T-helper 9 cell (primary cell): ENCODE results near the gene SLCO1A2.

Experiments
- DNase-seq: peaks from one replicate; pipeline ENCODE4 v3.0.0-alpha.2; 2020

SLCO1A2 gene

DNA sequence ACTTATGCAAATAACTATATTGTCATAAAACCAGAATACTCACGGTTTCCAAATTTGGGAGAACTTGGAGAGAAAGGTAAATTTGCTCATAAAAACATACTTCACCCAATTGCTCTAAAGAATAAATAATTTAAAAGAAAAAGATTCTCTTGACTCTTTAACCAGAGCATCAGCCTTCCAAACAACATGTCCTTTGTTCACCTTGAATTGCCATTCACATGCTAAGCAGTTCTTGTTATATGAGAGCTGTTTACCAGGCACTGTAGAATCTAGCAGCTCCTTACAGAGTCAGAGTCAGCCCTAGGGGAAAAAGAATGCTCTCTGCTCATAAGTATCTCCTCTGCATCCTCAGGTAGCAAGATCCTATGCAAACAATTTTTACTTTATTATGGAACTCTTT lies 10.2 kb downstream of the SLCO1A2 start:
- no peak for DNase-seq

DNA sequence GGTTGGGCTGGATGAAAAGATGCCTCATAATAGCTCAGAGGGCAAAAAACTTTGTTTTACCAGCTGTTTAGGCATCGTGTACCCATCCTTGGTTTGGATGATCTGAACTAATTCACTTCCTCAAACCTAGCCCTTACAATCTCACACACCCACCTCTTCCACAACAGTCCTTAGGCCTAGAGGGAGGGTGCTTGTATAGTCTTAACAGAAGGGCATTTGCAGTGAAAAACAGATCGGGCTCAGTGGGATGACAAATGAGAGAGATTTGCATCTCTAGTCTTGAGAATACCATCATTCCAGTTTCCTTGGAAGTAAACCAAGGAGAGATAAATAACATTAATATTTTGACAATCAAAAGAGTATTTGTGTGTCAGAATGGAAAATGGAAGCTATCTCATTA lies 11.0 kb downstream of the SLCO1A2 start:
- no peak for DNase-seq

DNA sequence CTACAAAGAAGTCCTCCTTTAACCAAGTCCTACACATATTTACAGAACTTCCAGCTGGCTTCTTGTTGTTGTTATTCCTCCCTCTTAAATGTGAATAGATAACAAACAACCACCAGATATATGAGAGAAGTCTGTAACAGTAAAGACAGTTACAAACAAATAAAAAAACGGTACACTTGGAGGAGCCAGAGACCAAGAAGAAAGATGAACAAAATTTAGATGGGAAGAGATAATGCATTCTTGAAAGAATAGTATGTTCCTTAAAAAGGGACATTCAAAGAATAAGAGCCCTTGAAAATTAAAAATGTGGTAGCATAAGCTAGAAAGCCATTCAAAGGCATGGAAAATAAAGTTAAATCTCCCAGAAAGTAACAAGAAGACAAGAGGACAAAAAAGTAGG lies 25.9 kb downstream of the SLCO1A2 start:
- DNase-seq = no peak

DNA sequence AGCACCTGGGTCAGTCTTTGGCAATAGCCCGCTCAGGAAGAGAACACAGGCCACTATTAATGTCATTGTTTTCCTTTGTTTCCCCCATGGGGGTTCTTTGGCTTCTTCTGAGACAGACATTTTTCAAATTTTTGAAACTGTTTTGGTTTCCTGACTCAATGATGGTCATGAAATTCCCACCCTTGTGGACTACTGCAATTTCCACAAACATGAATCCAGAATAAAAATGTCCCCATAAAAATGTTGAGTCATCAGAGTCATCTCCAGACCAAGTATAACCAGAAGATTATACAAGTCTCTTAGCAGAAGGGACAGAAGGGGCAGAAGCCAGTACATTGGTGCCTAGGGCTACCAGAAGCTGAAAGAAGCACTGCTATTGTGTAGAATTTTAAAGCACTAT lies 29.1 kb downstream of the SLCO1A2 start:
- no peak for DNase-seq

DNA sequence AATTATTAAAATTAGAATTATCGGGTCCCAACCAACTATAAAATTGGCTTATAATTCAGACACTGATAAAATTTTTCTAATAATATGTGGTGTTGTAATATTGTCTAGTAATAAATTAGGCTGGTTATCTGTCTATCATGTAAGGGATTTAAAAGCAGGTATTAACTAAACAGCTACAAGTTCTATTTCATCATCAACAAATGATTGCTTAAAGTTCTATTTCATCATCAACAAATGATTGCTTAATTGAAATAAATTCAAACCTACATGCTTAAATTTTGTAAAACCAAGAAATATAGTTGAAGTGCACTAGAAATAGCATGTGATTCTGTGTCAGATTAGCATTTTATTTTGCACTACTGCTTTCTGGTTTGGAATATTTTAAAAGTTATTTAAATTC lies 34.1 kb downstream of the SLCO1A2 start:
- no peak for DNase-seq

DNA sequence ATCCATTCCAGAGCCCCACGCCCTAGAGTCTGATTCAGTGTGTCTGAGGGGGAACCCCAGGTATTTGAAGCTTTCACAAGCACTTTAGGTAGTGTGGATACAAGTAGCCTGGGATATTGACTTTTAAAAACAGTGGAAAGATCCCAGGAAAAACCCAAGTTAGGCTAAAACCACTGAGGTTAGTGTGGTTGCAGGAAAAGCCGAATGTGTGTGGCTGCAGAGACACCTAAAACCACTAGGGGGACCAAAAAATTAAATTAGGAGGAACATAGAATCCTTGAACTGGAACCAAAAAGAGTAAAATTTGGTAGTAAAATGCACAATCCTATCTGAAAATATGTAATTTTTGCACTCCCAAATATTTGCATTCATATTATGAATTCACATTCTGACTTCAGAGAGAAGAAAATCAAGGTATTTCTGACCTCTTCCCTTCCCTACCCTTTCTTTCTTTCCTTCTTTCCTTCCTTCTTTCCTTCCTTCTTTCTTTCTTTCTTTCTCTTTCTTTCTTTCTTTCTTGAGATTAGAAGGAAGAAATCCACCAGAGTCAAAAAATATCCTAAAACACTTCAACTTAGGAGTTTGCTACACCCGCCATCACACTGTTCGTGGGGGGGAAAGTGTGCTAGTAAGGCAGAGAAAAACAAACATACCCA lies 37.8 kb downstream of the SLCO1A2 start:
- no peak for DNase-seq

DNA sequence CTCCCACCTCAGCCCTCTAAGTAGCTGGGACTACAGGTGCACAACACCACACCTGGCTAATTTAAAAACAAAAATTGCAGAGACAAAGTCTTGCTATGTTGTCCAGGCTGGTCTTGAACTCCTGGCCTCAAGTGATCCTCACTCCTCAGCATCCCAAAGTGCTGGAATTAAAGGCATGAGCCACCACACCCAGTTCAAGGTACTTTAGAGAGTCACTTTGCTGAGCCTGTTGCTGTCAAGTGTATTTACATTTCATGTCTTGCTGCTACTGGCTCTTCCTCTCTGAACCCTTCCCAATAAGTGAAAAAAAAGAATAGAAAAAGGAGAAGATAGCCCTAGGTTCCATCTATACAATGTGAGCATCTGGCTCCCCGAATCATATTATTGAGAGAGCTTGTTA lies 38.4 kb downstream of the SLCO1A2 start:
- DNase-seq = no peak

DNA sequence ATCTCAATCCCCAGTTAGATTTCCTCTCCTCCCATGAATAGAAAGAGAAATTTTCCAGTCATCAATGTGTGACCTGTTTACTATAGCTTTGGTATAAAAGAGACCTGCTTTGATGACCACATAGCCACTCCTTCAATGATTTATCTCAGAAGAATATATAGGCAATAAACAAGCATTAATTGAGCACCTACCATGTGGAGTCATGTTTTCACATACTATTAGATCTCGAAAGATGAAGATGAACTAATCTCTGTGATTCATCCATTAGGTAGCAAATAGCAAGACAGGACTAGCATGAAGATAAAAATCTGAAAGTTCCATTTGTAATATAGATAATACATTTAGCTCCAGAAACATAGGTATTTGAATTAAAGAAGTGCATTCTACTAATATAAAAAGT lies 40.5 kb downstream of the SLCO1A2 start:
- DNase-seq = no peak

DNA sequence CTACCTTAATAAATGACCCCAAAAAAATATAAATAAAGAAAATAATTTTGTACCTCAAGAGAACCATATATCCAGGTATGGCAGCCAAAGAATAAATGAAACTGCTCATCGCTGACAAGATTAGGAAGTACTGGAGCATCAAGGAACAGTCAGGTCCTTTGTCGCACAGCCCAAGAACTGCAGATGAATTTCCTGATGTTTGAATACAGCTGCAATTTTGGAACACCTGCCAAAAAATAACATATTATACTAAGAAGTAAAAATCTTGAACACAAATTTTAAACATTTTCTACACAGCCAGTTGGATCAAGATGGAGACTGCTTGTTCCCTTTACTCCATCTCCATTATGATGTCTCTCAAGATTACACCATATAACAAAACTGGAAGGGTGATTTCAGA lies 42.6 kb downstream of the SLCO1A2 start:
- no peak for DNase-seq

DNA sequence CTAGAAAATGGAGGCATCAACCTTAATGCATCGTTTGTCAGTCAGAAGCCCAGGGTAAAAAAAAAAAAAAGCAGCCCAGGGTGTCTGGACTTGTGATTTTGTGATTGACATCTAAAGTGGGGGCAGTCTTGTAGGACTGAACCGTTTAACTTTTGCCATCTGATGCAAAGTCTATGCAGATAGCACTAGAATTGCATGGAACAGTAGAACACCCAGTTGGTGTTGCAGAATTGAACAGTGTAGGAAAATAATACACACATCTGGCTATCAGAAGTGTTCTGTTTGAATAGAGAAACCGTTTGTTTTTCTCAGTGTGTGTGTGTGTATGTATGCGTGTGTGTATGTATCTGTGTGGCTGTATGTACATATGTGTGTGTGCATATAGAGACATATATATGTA lies 45.0 kb downstream of the SLCO1A2 start:
- no peak for DNase-seq

DNA sequence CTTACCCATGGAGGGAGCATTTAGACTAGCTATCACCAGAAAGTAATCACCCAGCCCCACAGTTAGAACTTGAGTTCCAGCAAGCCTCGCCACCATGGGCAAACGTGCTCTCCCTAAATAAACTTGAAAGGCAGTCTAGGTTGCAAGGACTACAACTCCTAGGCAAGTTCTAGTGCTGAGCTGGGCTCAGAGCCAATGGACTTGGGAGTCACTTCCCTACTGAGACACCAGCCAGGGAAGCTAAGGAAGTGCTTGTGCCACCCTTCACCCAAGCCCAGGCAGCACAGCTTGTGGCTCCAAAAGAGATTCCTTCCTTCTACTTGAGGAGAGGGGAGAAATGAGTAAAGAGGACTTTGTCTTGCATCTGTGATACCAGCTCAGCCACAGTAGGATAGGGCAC lies 57.9 kb downstream of the SLCO1A2 start:
- DNase-seq = no peak

DNA sequence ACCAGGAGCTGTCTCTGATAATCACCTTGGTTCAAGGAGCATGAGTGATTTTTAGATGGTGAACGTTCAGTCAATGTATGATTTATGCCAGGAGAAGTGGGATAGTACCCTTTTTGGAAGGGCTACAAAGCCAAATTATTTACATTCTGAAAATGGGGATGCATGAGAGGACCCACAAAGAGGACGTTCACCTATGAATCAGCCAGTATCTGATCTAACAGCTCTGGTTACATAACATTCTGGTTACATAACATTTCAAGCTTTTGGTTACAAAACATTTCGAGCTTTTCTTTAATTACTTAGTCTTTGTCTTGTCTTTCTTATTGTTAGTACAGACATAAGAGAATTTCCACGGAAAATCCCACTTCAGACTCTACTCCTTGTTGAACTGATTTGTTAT lies 68.8 kb downstream of the SLCO1A2 start:
- no peak for DNase-seq

DNA sequence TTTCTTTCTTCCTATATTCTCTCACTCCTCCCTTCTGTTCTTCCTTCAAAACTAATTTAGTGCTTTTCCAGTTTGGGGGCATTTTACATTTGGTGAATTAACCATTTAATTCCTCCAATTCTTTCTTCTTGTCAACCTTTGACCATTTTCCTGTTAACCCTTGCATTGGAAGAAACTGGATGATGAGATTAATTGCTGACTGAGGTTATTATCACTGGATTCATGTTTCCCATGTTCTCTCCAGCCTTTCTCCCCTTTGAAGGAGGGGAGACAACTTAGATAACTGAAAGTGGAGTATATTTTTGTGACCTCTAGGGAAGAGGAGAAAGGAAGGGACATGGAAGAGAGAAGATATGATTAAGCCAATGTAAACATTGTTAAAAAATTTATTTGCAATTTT lies 70.5 kb downstream of the SLCO1A2 start:
- no peak for DNase-seq

DNA sequence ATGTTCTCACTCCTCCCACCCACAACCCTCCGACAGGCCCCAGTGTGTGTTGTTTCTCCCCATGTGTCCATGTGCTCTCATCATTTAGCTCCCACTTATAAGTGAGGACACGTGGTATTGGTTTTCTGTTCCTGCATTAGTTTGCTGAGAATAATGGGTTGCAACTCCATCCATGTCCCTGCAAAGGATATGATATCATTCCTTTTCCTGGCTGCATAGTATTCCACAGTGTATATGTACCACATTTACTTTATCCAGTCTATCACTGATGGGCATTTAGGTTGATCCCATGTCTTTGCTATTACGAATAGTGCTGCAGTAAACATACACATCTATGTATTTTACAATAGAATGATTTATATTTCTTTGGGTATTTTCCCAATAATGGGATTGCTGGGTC lies 77.5 kb downstream of the SLCO1A2 start:
- DNase-seq = no peak

DNA sequence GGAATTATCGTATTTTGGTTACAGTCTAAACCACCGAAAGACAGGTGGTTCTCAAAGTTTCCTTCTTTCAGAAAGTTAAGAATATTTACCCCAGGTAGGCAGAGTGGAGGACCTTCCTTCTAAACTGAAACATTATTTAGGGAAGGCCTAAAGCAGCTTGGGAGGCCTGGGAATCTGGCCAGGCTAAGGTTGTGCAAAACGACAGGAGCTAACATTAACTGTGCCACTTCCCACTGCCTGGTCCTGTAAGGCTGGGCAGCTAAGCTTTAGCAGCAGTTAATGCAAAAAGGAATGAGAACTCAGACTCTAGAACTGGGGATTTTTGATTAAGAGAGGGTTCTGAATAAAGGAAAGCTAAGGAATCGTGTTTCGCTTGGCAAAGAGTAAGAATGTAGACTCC lies 82.6 kb downstream of the SLCO1A2 start:
- DNase-seq = no peak

DNA sequence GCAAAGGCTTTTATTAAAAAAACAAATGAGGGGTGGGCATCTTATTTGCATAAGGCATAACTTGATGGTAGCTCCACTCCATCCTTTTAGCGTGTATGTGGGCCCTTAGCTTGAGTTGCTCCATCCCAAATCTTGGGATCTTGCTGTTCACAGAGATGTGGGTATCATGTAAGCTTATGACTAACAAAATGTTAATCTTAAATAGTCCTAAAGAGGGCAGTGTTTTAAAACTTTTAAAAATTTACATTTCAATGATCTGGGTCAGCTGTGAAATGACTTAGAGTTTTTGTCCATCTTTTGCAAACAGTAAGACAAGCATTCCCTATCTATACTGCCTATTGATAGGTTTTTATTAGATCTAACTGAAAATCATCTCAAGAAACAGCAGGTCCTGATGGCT lies 86.0 kb downstream of the SLCO1A2 start:
- no peak for DNase-seq

DNA sequence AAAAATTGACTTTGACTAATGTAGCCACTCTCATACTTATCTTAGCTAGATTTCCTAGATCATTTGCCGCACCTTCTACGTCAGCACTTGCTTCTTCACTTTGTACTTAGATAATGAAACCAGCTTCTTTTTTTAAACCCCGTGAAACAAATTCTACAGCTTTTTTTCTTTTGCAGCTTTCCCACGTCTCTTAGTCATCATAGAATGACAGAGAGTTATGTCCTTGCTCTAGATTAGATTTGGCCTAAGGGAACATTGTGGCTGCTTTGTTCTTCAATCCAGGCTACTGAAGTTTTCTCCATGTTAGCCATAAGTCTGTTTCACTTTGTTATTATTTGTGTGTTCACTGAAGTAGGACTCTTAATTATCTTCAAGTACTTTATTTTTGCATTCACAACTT lies 94.9 kb downstream of the SLCO1A2 start:
- DNase-seq = no peak

DNA sequence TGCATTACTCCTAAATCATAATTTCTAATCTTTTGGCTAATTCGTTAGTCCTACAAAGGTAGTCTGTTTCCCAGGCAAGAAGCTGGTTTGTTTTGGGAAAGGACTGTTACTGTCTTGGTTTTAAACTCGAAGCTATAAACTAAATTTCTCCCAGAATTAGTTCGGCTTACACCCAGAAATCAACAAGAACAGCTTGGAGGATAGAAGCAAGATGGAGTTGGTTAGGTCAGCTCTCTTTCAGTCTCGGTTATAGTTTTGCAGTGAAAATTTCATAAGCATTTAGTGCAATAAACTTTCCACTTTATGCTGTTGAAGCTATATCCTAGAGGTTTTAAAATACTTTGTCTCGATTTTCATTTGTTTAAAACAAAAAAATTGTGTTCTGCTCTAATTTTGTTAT lies 100.3 kb downstream of the SLCO1A2 start:
- no peak for DNase-seq

DNA sequence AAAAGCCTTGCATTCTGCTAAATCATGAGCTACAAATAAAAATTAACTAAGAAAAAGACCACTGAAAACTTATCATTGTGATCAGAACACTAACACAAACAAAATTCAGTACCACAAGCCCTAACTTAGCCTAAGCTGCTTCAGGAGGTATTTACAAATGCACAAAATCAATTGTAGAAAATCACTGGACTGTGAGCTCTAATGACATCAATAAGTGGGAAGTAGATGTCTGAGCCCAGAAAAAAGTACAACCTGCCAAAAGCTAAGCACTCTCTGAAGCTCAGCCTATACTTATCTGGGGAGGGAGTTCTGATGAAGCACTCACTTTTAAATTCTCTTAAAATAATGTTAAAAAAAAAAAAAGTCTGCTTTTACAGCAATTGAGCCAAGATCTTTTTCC lies 110.8 kb downstream of the SLCO1A2 start:
- DNase-seq = no peak

DNA sequence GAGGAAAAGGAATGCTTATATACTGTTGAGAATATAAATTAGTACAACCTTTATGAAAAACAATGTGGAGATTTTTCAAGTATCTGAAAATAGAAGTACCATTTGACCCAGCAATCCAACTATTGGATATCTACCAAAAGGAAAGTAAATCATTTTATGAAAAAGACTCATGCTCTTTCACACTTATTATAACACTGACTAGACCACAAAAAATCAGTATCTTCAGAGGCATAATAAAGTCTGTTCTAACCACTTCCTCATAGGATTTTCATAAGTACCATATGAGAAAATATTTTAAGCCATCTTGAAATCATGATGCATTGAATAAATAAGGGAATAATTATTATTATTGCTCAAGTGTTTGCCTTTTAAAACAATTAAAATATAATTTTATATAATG lies 112.9 kb downstream of the SLCO1A2 start:
- DNase-seq = no peak

DNA sequence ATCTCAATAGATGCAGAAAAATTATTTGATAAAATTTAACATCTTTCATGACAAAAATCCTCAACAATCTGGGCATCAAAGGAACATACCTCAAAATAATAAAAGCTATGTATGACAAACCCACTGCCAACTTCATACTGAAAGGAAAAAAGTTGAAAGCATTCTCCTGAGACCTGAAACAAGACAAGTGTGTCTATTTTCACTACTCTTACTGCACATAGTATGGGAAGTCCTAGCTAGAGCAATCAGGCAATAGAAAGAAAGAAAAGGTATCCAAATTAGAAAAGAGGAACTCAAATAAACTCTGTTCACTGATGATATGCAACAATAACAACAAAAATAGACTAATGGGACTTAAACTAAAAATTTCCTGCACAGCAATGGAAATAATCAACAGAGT lies 113.6 kb downstream of the SLCO1A2 start:
- DNase-seq = no peak

DNA sequence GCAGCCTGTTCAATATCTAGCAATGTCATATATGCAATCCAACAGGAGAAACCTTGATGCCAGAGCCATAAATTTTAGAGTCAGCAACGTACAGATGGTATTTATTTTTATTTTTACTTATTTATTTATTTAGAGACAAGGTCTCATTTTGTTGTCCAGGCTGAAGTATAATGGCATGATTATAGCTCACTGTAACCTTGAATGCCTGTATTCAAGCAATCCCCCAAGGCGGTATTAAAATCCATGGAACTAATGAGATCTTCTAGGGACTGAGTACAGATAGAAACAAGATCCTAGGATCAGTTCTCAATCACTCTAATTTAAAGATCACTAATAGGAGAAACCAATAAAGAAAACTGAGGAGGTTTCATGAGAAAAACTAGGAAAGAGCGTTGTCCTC lies 114.5 kb downstream of the SLCO1A2 start:
- no peak for DNase-seq

DNA sequence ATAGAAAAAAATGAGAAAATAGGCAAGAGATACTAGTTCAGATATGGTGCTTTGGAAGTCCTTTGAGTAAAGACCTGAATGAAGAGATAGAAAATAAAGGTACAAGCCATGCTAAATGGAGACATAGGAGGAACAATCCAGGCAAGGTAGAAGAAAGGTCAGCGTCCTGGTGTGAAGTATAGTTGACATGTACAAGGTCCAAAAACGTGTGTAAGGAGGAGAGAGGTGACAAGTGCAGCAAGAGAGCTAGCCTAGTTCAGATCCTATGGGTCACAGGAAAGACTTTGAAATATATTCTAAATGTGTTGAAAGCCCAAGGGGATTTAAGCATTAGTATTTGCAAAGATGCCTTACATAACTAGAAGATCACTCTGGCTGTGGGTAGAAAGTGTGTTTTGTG lies 115.5 kb downstream of the SLCO1A2 start:
- no peak for DNase-seq
